Epithelial cell of esophagus (primary cell): ENCODE data around the gene SEZ6.

ENCODE experiments used
- DNase-seq: peaks from one replicate; pipeline ENCODE4 v3.0.0; 2010; ENCODE audit warnings: low read depth
- H3K4me3 ChIP-seq: 2 replicates; pipeline ENCODE4 v1.5.1; 2011; ENCODE audit warnings: mild to moderate bottlenecking, low read length, control low read depth
- TF ChIP-seq, protein P1 (sequence below): IDR thresholded peaks from 2 replicates; pipeline ENCODE4 v1.5.1; 2011; ENCODE audit warnings: low read depth, mild to moderate bottlenecking, low read length, control low read depth, inconsistent platforms; ENCODE audit not compliant: insufficient read depth; ENCODE audit errors: missing control alignments

Gene SEZ6

GRCh38 chr17:28985950-28986713, 19.7 kb downstream of the SEZ6 start:
- TF ChIP-seq, protein P1, sequence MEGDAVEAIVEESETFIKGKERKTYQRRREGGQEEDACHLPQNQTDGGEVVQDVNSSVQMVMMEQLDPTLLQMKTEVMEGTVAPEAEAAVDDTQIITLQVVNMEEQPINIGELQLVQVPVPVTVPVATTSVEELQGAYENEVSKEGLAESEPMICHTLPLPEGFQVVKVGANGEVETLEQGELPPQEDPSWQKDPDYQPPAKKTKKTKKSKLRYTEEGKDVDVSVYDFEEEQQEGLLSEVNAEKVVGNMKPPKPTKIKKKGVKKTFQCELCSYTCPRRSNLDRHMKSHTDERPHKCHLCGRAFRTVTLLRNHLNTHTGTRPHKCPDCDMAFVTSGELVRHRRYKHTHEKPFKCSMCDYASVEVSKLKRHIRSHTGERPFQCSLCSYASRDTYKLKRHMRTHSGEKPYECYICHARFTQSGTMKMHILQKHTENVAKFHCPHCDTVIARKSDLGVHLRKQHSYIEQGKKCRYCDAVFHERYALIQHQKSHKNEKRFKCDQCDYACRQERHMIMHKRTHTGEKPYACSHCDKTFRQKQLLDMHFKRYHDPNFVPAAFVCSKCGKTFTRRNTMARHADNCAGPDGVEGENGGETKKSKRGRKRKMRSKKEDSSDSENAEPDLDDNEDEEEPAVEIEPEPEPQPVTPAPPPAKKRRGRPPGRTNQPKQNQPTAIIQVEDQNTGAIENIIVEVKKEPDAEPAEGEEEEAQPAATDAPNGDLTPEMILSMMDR, result no peak
- DNase-seq, result no peak
- no peak overlapping the region for H3K4me3 ChIP-seq

- DNase-seq, result no peak
Observed at GRCh38 chr17:28983286-28984230, 22.3 kb downstream of the SEZ6 start.

DNA sequence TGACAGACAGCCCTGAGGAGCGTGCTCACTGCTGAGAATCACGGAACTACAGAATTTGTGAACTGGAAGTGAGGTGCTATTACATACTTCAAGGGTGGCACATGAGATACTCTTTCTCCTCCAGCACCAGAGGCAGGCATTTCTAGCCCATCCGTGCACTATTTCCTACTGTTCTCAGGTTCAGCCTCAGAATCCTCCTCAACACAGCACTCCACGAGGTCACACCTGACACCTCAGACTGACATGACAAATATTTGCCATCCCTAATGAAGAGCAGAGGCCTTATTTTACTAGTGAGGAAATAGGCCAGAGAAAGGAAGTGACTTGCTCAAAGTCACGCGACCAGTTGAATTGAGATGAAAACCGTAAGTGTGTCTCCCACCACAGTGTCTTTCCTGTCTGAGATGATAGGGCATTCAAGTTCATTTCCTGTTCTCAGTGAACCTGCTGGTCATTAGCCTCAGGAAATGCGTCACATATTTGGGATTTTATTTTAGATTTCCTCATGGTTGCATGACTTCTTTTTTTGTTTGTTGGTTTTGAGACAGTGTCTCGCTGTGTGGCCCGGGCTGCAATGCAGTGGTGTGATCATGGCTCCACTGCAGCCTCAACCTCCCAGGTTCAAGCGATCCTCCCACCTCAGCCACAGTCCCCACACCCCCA, 23.6 kb downstream of the SEZ6 start:
- no peak overlapping the region for H3K4me3 ChIP-seq
- TF ChIP-seq, protein P1, result no peak
- DNase-seq, result no peak

More at GRCh38 chr17:28983286-28984230, 22.3 kb downstream of the SEZ6 start:
- H3K4me3 ChIP-seq, result no peak overlapping the region
- TF ChIP-seq, protein P1, result no peak

DNA sequence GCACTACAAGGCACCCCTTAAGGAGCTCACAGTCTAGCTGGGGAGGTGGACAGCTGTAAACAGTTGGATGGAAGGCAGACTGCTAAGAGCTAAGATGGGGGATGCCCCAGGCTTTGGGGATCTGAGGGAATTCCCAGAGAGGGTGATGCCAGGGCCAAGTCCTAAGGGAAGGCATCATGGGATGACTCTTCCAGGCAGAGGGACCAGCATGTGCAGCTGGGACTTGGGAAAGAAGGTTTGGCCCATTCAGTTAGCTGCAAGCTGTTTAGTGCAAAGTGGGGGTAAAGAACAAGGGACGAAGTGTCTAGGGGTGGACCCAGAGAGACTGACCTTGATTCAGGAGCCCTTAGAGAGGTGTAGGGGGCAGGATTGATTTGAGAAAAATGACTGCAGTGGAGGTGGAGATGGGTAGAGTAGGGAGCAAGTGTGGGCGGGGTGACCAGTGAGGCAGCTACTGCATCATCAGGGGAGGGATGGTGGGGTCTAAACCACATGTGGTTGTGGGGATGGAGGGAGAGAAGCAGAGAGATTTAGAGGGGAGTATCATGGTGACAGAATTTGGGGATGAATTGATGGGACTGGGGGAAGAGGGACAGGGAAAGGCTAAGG, 27.4 kb downstream of the SEZ6 start:
- no peak overlapping the region for H3K4me3 ChIP-seq
- DNase-seq, result no peak
- TF ChIP-seq, protein P1, result no peak

- H3K4me3 ChIP-seq, result no peak overlapping the region
- TF ChIP-seq, protein P1, result no peak
- no peak for DNase-seq
Observed at GRCh38 chr17:28977659-28978355, 28.0 kb downstream of the SEZ6 start.

GRCh38 chr17:28975646-28976045, 30.2 kb downstream of the SEZ6 start:
- TF ChIP-seq, protein P1, result no peak
- DNase-seq, result no peak
- H3K4me3 ChIP-seq, result no peak overlapping the region
